Activated CD8-positive, alpha-beta T cell treated with anti-CD3 and anti-CD28 coated beads, Interleukin-2, amount 10 ng/mL, durations not matched to agents 7 days and 5 days (primary cell): ENCODE results near the gene CNOT1. TPM values are rescaled to one million over a fixed set of nuclear protein-coding genes. Genes with fewer than 3 reads are reported as not detected.
"Not testable (repeated sequence)": the region's sequence is repeated elsewhere in the genome, so short reads cannot be mapped to it uniquely, and the experiment has no call there.

Source experiments
- ATAC-seq: fragments of 150-1000 bp; cut with Tn5 transposase; one replicate; pipeline ENCODE4 v1.10.0; 2021; ENCODE audit warnings: moderate library complexity
- CTCF ChIA-PET: fragments of 350-600 bp; sonication (Branson Sonifier 250); formaldehyde crosslinking; loops from one replicate; lab custom pipeline; 2021; ENCODE audit warnings: antibody characterized with exemption; lab: Charles Lee
- POLR2A ChIA-PET: fragments of 350-600 bp; sonication (Branson Sonifier 250); formaldehyde crosslinking; loops from one replicate; lab custom pipeline; 2021; ENCODE audit warnings: antibody characterized with exemption; lab: Charles Lee
- DNase-seq: peaks from one replicate; pipeline ENCODE4 v3.0.0-alpha.2; 2020
- H3K27ac Mint-ChIP-seq: one replicate; pipeline ENCODE4 v1.8.0; 2021; ENCODE audit warnings: mild to moderate bottlenecking, mixed read lengths
- H3K27me3 Mint-ChIP-seq: one replicate; pipeline ENCODE4 v1.8.0; 2021; ENCODE audit warnings: low read depth, mixed read lengths
- H3K36me3 Mint-ChIP-seq: one replicate; pipeline ENCODE4 v1.8.0; 2021; ENCODE audit warnings: low read depth, mixed read lengths
- H3K4me1 Mint-ChIP-seq: one replicate; pipeline ENCODE4 v1.8.0; 2021; ENCODE audit warnings: low read depth, mixed read lengths
- H3K4me3 Mint-ChIP-seq: one replicate; pipeline ENCODE4 v1.8.0; 2021; ENCODE audit warnings: mild to moderate bottlenecking, mixed read lengths
- H3K9me3 Mint-ChIP-seq: one replicate; pipeline ENCODE4 v1.8.0; 2022; ENCODE audit warnings: mixed read lengths; ENCODE audit not compliant: insufficient read depth
- total RNA-seq, 2 experiments: library from RNA; stranded (reverse); gene quantifications; one replicate each; pipeline ENCODE4 v1.2.3, GENCODE V29; 2021

Gene CNOT1
- total RNA-seq, 2 experiments from 2014 or later, result 262 TPM

DNA sequence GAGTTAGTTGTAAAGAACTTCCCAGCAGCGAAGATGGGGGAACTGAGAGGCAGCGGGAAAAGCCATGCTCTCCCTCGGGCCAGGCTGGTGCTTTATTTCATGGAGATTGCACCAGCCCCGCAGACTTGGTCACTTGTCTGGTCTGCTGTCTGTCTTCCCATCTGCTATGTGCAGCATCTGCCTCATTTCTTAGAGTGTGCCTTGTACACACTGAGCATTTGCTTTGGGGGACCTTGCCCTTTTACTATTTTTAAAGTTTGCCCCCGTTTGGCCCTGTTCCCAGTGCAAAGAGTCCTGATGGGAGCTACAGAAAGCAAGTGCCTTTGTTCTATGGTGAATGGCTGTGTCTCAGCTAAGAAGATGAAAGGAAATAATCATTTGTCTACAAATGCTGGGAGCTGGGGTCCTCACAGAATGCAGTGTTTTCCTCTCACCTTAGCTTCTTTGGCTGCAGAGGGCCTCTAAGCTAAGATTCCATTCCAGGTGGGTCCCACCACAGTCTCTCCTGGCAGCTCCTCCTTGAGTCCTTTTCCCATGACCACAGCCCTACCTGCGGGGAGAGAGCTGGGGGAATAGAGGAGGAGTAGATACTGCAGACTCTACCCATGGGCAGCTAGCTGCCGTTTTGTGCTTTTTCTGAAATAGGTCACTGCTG is 25.1 kb upstream of the CNOT1 start:
- Mint-ChIP-seq H3K4me3 (no peak overlapping the region), H3K27me3 (peaks cover 5% of the 10 kb centered on the region), H3K36me3 (no peaks in the 10 kb centered on the region), H3K9me3 (no peaks in the 10 kb centered on the region), H3K27ac (no peak overlapping the region), H3K4me1 (no peaks in the 10 kb centered on the region)
- no peak for ATAC-seq
- no peak for DNase-seq
- CTCF ChIA-PET, result no interaction called here
- POLR2A ChIA-PET, result no interaction called here

DNA sequence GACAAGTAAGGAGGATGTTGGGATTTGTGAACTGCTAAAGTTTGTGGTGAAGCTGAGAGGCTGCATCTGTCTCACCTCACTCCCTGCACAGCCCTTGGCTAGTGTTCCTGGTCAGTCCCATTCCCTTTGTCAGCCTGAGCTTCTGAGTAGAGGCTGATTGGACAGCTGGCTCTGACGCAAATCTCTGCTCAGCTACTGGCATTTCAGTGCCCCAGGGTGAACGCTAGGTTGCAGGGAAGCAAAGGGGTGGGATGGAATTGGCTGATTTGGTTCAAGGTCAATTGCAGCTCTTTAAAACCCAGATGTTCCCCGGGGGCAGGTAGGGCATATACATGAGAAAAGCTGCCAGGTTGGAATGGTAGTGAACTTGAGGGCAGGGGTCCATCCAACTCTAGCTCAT is 23.1 kb upstream of the CNOT1 start:
- H3K36me3 Mint-ChIP-seq, result no peaks in the 10 kb centered on the region
- H3K9me3 Mint-ChIP-seq, result no peaks in the 10 kb centered on the region
- ChIA-PET POLR2A (no interaction called here), CTCF (interaction anchor here (0.8 to 1.1 kb wide), 2 partner anchors 8 to 78 kb away, joined by 3 to 4 read pairs; no protein-coding TSS in a partner anchor)
- no peak overlapping the region for H3K4me3 Mint-ChIP-seq
- peaks cover 5% of the 10 kb centered on the region for H3K27me3 Mint-ChIP-seq
- ATAC-seq (no peak), DNase-seq (no peak)
- H3K27ac Mint-ChIP-seq, result no peak overlapping the region
- H3K4me1 Mint-ChIP-seq, result no peaks in the 10 kb centered on the region

DNA sequence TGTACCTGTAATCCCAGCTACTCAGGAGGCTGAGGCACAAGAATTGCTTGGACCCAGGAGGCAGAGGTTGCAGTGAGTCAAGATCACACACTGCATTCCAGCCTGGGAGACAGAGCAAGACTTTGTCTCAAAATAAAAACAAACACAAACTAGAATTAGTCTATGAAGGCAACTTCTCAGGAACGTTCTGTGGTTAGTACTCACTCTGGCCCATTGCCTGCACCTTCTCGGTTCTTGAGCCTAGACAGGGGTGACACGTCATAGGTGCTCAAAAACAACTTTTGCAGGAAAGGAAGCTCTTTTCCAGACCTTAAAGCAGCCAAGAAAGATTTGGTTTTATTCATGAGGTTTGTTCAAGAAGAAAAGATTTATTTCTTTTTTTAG is 22.3 kb upstream of the CNOT1 start:
- Mint-ChIP-seq H3K27me3 (peaks cover 5% of the 10 kb centered on the region), H3K9me3 (no peaks in the 10 kb centered on the region), H3K27ac (no peak overlapping the region), H3K36me3 (no peaks in the 10 kb centered on the region), H3K4me3 (no peak overlapping the region), H3K4me1 (no peaks in the 10 kb centered on the region)
- ChIA-PET POLR2A (no interaction called here), CTCF (interaction anchor here (0.8 to 1.1 kb wide), 2 partner anchors 9 to 79 kb away, joined by 3 to 4 read pairs; no protein-coding TSS in a partner anchor)
- ATAC-seq (no peak), DNase-seq (no peak)

DNA sequence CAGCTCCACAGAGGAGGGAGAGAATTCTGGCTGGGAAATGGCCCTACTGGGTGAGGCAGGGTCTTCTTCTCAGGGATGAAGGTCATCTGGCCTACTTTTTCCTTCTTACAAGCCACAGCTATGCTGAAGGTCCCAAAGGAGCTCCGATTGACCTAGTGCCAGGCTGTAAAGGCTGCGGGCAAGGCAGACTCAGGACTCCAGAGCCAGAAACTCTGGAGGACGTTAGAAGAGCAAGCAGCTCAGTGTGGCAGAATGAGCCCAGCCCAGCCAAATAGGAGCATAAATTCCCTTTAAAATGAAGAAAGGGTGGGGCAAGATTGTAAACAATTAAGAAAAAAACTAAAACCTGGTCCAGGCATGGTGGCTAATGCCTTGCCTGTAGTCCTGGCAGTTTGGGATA is 20.1 kb upstream of the CNOT1 start:
- CTCF ChIA-PET, result interaction anchor here (1.1 kb wide), 1 partner anchor 19 kb away, joined by 3 read pairs; no protein-coding TSS in a partner anchor
- Mint-ChIP-seq H3K27ac (no peak overlapping the region), H3K4me3 (no peak overlapping the region), H3K4me1 (no peaks in the 10 kb centered on the region), H3K9me3 (no peaks in the 10 kb centered on the region), H3K27me3 (peaks cover 5% of the 10 kb centered on the region), H3K36me3 (no peaks in the 10 kb centered on the region)
- DNase-seq (no peak), ATAC-seq (no peak)
- POLR2A ChIA-PET, result no interaction called here

DNA sequence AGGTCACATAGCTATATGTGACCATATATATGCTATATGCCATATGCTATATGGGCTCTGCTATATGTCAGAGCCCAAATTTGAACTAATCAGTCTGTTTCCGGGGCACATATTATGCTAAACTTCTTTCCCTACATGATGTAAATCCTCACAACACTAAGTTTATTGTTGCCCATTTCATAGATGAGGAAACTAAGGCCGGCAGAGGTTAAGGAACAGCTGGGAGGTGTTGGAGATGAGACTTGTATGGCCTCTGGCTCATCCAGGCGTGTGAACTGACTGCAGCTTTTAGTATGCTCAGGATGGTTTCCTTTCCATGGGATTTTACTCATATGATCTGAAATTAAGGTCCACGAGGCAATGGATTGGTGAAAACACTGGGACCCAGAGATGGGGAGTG is 17.5 kb upstream of the CNOT1 start:
- H3K4me3 Mint-ChIP-seq, result no peak overlapping the region
- ATAC-seq (no peak), DNase-seq (no peak)

DNA sequence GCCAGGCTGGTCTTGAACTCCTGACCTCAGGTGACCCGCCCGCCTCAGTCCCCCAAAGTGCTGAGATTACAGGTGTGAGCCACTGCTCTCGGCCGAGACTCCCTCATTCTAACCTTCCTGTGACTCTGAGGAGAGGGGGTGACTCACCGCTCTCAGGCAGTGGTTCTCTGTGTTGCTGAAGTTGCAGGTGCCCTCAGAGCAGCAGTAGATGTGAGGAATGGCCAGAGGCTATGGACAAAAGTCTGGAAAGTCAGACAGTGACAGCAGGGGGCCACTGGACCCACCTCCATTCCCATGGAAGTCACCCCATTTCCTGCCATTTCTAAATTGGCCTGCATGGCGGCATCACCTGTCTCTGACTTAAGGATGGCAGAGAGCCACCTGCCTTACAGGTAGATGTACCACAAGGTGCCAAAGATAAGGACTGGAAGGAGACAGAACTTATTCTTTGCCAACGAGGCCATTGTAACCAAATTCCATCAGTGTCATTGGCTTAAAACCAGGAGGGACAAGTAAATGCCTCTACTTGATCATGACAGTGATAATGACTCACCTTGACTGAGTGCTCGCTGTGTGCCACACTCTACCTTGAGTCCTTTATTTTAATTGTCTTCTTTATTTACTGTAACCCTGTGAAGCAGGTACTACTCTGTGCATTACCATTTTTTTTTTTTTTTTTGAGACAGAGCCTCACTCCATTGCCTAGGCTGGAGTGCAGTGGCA is 15.3 kb upstream of the CNOT1 start:
- POLR2A ChIA-PET, result no interaction called here
- no peak for ATAC-seq
- Mint-ChIP-seq H3K9me3 (no peaks in the 10 kb centered on the region), H3K27ac (no peak overlapping the region), H3K4me1 (no peaks in the 10 kb centered on the region), H3K27me3 (no peaks in the 10 kb centered on the region), H3K4me3 (no peak overlapping the region), H3K36me3 (no peaks in the 10 kb centered on the region)
- CTCF ChIA-PET, result no interaction called here
- DNase-seq, result no peak

More for the DNA sequence above, 17.5 kb upstream of the CNOT1 start:
- no peak overlapping the region for H3K27ac Mint-ChIP-seq
- CTCF ChIA-PET, result no interaction called here
- no peaks in the 10 kb centered on the region for H3K36me3 Mint-ChIP-seq
- no peaks in the 10 kb centered on the region for H3K27me3 Mint-ChIP-seq
- H3K4me1 Mint-ChIP-seq, result no peaks in the 10 kb centered on the region
- H3K9me3 Mint-ChIP-seq, result no peaks in the 10 kb centered on the region
- POLR2A ChIA-PET, result interaction anchor here (1.0 kb wide), 1 partner anchor 10 kb away, joined by 3 read pairs; no protein-coding TSS in a partner anchor

DNA sequence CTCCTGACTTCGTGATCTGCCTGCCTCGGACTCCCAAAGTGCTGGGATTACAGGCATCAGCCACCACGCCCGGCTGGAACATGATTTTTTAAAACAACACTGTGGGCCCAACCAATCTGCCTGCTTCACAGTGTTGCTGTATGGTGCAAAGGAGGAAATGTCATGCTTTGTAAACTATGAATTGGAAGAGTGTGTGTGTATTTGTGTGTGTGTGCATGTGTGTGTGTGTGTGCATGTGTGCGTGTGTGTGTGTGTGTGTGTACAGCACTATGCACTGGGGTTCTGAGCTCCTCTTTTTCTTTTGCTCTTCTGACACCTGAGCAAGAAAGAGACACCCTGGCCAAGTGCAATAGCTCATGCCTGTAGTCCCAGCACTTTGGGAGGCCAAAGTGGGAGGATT is 14.5 kb upstream of the CNOT1 start:
- no peaks in the 10 kb centered on the region for H3K4me1 Mint-ChIP-seq
- DNase-seq, result no peak
- no peak overlapping the region for H3K27ac Mint-ChIP-seq
- POLR2A ChIA-PET, result no interaction called here
- CTCF ChIA-PET, result no interaction called here
- no peaks in the 10 kb centered on the region for H3K36me3 Mint-ChIP-seq
- no peaks in the 10 kb centered on the region for H3K9me3 Mint-ChIP-seq
- H3K27me3 Mint-ChIP-seq, result no peaks in the 10 kb centered on the region
- no peak for ATAC-seq
- no peak overlapping the region for H3K4me3 Mint-ChIP-seq

DNA sequence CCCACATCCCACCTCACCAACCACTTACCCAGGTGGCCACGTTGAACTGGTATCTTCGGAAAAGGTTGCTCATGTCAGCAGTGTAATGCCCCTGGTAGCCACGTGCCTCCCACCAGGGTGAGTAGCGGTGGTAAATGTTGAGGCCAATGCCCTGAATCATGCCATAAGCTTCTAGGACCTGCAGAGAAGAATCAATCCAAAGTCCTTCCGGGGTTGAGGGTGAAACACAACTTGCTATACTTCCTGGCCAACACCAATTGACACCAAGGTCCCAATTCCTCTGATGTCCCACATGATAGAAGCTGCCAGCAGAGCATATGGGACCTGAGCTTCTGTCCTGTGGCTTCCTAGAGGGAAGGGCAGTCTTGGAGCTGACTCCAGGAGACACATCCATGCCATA is 11.3 kb upstream of the CNOT1 start:
- DNase-seq, result no peak
- Mint-ChIP-seq H3K4me1 (peaks cover 1% of the 10 kb centered on the region), H3K4me3 (no peak overlapping the region), H3K27ac (no peak overlapping the region), H3K9me3 (no peaks in the 10 kb centered on the region), H3K36me3 (no peaks in the 10 kb centered on the region), H3K27me3 (peaks cover 2% of the 10 kb centered on the region)
- ATAC-seq, result no peak
- ChIA-PET POLR2A (no interaction called here), CTCF (no interaction called here)

DNA sequence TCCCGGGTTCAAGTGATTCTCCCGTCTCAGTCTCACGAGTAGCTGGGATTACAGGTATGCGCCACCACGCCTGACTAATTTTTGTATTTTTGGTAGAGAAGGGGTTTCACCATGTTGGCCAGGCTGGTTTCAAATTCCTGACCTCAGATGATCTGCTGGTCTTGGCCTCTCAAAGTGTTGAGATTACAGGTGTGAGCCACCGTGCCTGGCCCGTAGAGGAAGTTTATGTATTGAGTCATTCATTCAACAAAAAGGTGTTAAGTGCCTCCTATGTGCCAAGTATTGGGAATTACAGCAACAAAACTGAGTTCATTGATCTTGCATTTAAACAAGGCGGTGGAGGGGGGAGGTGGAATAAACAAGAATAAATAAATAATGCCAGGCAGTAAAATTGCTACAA is 10.2 kb upstream of the CNOT1 start:
- ATAC-seq, result no peak
- Mint-ChIP-seq H3K9me3 (no peaks in the 10 kb centered on the region), H3K4me1 (peaks cover 1% of the 10 kb centered on the region), H3K4me3 (no peak overlapping the region), H3K36me3 (no peaks in the 10 kb centered on the region), H3K27me3 (peaks cover 4% of the 10 kb centered on the region), H3K27ac (no peak overlapping the region)
- DNase-seq, result no peak
- ChIA-PET POLR2A (no interaction called here), CTCF (no interaction called here)

DNA sequence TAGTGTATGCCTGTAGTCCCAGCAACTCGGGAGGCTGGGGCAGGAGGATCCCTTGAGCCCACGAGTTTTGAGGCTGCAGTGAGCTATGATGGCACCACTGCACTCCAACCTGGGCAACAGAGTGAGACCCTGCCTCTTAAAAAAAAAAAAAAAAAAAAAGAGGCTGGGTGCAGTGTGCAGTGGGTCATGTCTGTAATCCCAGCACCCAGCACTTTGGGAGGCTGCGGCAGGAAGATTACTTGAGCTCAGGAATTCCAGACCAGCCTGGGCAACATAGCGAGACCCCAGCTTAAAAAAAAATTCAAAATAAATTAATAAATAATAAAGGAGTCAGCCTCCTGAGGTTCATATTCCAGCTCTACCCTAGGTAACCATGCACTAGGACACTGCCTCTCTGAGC is 9.6 kb upstream of the CNOT1 start:
- no peaks in the 10 kb centered on the region for H3K9me3 Mint-ChIP-seq
- ChIA-PET POLR2A (no interaction called here), CTCF (no interaction called here)
- no peak overlapping the region for H3K4me3 Mint-ChIP-seq
- ATAC-seq (no peak), DNase-seq (no peak)
- H3K27me3 Mint-ChIP-seq, result peaks cover 4% of the 10 kb centered on the region
- peaks cover 1% of the 10 kb centered on the region for H3K4me1 Mint-ChIP-seq
- no peak overlapping the region for H3K27ac Mint-ChIP-seq
- no peaks in the 10 kb centered on the region for H3K36me3 Mint-ChIP-seq

DNA sequence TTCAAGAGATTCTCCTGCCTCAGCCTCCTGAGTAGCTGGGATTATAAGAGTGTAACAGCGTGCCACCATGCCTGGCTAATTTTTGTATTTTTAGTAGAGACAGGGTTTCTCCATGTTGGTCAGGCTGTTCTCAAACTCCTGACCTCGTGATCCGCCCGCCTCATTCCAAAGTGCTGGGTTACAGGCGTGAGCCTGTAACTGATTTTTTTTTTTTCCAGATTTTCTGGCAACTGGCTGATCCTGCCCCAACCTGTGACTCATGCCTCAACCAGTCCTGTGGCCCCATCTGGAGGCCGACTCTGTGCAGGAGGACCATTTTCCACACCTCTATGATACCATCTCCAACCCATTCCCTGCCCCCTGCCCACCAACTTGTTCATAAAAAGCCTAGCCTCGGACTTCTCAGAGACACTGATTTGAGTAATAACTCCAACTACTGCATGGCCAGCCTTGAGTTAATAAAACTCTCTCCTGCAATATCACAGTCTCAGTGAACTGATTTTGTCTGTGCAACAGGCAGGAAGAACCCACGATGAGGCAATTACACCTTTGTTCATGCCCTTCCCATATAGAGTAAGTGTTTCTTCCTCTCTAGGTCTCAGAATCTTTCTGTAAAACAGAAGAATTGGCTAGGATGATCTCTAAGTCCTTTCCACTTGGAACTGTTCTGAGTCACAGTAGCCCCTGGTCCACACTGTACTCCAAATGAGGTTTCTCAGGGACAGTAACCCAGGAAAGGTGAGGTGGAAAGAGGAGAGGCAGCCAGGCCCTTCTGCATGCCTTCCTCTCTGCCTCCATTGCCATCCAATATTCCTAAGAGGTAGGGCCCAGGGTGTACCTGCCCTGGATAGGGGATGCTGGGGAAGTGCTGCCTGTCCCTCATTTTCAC is 8.8 kb upstream of the CNOT1 start:
- peaks cover 1% of the 10 kb centered on the region for H3K4me1 Mint-ChIP-seq
- no peak for ATAC-seq
- peaks cover 4% of the 10 kb centered on the region for H3K27me3 Mint-ChIP-seq
- no peak overlapping the region for H3K27ac Mint-ChIP-seq
- no peak overlapping the region for H3K4me3 Mint-ChIP-seq
- DNase-seq, result no peak
- H3K36me3 Mint-ChIP-seq, result no peaks in the 10 kb centered on the region
- ChIA-PET CTCF (no interaction called here), POLR2A (no interaction called here)
- H3K9me3 Mint-ChIP-seq, result no peaks in the 10 kb centered on the region

DNA sequence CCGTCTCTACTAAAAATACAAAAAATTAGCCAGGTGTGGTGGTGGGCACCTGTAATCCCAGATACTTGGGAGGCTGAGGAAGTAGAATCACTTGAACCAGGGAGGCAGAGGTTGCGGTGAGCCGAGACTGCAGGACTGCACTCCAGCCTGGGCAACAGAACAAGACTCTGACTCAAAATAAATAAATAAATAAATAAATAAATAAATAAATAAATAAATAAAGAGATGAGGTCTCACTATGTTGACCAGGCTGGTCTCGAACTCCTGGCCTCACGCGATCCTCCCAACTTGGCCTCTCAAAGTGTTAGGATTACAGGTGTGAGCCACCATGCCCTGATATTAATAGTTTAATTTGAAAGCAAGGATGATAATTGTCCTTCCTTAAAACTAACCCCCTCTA is 7.4 kb upstream of the CNOT1 start:
- H3K9me3 Mint-ChIP-seq, H3K27ac Mint-ChIP-seq, H3K27me3 Mint-ChIP-seq, H3K4me3 Mint-ChIP-seq, ATAC-seq, CTCF ChIA-PET, H3K36me3 Mint-ChIP-seq, DNase-seq, H3K4me1 Mint-ChIP-seq: not testable (repeated sequence)
- POLR2A ChIA-PET, result interaction anchor here (0.5 kb wide), 1 partner anchor 9 kb away, joined by 3 read pairs; no protein-coding TSS in a partner anchor
